GM12801 (cell line): ENCODE measurements around the gene COL11A2.

ENCODE experiments used
- TF ChIP-seq, protein P1 (sequence below): IDR thresholded peaks from one replicate; pipeline ENCODE4 v1.5.1; 2011; ENCODE audit warnings: control low read depth; ENCODE audit not compliant: insufficient read length; ENCODE audit errors: extremely low read depth

COL11A2 gene

DNA sequence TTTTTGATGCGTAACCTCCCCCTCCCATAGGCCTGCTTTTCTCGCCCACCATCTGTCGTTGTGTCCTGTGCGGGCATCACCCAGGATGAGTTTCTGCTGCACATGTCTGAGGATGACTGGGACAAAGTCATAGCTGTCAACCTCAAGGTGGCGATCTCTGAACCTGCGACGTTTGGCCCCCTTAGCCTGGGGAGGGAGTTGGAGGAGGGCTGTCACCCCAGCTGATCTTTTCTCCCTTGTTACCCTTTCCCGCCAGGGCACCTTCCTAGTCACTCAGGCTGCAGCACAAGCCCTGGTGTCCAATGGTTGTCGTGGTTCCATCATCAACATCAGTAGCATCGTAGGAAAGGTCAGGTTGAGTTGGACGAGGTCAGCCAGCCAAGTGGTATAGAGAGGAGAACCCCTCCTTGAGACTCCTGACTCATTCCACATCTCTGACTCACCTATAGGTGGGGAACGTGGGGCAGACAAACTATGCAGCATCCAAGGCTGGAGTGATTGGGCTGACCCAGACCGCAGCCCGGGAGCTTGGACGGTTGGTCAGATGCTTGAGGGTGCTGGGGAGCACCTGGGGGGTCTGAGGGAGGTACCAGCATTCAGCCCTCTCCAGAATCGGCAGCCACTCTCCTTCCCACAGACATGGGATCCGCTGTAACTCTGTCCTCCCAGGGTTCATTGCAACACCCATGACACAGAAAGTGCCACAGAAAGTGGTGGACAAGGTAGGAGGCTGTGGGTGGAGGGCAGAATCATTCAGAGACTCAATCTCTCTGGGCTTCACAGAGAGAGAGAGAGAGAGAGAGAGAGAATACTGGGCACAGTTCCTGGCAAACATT is 13.1 kb upstream of the COL11A2 start:
- TF ChIP-seq, protein P1, sequence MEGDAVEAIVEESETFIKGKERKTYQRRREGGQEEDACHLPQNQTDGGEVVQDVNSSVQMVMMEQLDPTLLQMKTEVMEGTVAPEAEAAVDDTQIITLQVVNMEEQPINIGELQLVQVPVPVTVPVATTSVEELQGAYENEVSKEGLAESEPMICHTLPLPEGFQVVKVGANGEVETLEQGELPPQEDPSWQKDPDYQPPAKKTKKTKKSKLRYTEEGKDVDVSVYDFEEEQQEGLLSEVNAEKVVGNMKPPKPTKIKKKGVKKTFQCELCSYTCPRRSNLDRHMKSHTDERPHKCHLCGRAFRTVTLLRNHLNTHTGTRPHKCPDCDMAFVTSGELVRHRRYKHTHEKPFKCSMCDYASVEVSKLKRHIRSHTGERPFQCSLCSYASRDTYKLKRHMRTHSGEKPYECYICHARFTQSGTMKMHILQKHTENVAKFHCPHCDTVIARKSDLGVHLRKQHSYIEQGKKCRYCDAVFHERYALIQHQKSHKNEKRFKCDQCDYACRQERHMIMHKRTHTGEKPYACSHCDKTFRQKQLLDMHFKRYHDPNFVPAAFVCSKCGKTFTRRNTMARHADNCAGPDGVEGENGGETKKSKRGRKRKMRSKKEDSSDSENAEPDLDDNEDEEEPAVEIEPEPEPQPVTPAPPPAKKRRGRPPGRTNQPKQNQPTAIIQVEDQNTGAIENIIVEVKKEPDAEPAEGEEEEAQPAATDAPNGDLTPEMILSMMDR: no peak

DNA sequence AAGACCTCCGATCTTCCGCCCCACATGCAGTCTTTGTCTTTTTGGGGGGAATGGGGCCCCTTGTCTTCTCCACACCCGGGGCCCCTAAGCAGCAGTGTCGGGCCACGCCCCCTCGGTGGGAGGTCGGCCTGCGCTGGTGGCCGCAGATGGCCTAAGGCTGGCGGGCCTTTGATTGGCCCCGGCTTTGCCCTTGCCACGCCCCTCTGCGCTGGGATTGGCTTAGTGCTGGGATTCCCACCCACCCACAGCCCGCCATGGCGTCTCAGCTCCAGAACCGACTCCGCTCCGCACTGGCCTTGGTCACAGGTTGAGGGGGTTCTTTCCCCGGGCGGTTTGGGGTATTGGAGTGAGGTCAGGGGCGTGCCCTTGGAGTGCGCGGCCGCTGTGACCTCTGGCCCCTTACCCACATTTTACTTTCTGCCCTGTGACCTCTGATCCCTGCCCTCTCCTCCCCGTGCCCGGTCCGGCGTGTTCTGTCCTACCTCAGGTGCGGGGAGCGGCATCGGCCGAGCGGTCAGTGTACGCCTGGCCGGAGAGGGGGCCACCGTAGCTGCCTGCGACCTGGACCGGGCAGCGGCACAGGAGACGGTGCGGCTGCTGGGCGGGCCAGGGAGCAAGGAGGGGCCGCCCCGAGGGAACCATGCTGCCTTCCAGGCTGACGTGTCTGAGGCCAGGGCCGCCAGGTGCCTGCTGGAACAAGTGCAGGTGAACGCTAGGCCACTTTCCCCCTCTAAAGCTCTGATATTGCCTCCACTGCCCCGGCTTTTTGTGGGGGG is 12.3 kb upstream of the COL11A2 start, which contains the start of gene HSD17B8:
Gene HSD17B8, plus strand, starts transcription at position 241 of the 776 bp plus-strand sequence. Its CDS starts 14 bp downstream, at position 255.
- TF ChIP-seq, protein P1: no peak

DNA sequence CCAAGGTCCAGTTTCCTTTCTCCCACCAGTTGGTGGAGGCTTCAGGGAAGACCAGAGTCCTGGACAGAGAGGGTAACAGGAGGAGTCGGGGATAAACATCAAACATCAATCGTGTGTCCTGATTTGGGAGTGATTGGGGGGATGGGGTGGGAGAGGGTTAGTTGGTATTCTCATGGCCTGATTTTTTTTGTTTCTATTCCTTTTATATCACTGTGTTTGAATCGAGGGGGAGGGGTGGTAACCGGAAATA is 11.8 kb upstream of the COL11A2 start:
- TF ChIP-seq, protein P1: no peak

GRCh38 chr6:33203443-33204164 is 11.3 kb upstream of the COL11A2 start:
- TF ChIP-seq, protein P1: no peak

- TF ChIP-seq, protein P1: no peak
Observed at GRCh38 chr6:33202799-33203198, 10.5 kb upstream of the COL11A2 start.

GRCh38 chr6:33201935-33202334 is 9.7 kb upstream of the COL11A2 start:
- TF ChIP-seq, protein P1: no peak

GRCh38 chr6:33201147-33201545 is 8.9 kb upstream of the COL11A2 start:
- TF ChIP-seq, protein P1: no peak
